ENCODE measurements around the gene PQBP1.

The PQBP1 gene

DNA sequence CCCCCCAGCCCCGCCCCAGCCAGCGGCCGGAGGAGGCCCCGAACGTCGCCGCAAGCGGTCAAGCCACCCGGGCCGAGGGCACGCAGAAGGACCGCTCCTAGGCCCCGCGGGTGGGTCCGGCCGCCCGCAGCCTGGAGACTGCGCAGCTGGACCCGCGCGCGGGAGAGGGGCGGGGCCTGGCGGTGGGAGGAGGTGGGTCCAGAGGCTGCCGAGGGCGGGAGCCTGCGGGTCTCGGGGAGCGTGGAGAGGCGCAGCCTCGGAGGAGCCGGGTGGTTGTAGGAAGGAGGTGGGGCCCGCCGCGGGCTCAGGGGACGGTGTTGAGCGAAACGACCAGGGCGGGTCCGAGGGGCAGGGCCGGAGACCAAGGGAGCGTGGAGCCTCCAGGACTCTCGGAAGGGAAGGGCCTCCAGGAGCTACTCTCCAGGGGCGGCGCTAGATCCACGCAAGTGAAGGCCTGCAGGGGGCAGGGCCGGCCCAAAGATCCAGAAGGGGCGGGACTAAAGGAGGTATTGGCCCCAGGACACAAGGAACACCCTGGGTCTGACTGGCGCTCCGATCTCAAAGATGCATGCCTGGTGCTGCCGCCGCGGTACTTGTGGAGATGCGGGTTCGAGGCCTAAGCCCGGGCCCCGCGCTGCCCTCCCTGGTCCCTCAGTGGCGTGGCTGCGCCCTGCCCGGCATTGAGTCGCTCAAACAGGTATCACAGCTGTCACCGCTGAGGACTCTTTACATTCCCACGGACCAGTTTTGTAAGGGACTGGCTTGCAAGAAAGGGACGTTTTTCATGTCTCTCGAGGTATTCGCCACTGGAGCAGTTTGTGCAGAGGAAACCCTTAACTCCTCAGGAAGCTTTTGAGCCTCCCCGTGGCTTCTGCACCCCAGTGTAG lies 6.1 kb upstream of the PQBP1 start (continued):
- TF ChIP-seq, protein P1, sequence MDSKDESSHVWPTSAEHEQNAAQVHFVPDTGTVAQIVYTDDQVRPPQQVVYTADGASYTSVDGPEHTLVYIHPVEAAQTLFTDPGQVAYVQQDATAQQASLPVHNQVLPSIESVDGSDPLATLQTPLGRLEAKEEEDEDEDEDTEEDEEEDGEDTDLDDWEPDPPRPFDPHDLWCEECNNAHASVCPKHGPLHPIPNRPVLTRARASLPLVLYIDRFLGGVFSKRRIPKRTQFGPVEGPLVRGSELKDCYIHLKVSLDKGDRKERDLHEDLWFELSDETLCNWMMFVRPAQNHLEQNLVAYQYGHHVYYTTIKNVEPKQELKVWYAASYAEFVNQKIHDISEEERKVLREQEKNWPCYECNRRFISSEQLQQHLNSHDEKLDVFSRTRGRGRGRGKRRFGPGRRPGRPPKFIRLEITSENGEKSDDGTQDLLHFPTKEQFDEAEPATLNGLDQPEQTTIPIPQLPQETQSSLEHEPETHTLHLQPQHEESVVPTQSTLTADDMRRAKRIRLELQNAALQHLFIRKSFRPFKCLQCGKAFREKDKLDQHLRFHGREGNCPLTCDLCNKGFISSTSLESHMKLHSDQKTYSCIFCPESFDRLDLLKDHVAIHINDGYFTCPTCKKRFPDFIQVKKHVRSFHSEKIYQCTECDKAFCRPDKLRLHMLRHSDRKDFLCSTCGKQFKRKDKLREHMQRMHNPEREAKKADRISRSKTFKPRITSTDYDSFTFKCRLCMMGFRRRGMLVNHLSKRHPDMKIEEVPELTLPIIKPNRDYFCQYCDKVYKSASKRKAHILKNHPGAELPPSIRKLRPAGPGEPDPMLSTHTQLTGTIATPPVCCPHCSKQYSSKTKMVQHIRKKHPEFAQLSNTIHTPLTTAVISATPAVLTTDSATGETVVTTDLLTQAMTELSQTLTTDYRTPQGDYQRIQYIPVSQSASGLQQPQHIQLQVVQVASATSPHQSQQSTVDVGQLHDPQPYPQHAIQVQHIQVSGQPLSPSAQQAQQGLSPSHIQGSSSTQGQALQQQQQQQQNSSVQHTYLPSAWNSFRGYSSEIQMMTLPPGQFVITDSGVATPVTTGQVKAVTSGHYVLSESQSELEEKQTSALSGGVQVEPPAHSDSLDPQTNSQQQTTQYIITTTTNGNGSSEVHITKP (tag by site-specific recombination; IDR thresholded peaks at IDR 0.05): peak; percentile 69
- TF ChIP-seq ZNF23 (tag by site-specific recombination; IDR thresholded peaks at IDR 0.05; ENCODE audit: borderline replicate concordance) (no peak), SP2 (tag by site-specific recombination; IDR thresholded peaks at IDR 0.05) (peak; percentile 88), ZNF600 (tag by site-specific recombination; IDR thresholded peaks at IDR 0.05) (0 out of 2 replicates have a peak, but pooled peaks have one; percentile 12), KLF8 (tag by site-specific recombination; IDR thresholded peaks at IDR 0.05) (peak; percentile 60; the same call in 1 of the 2 replicates), KLF9 (tag by site-specific recombination; IDR thresholded peaks at IDR 0.05; ENCODE audit: low read depth) (peak; percentile 65), ZNF654 (tag by site-specific recombination; IDR thresholded peaks at IDR 0.05; ENCODE audit: low read depth) (peak; percentile 19; the same call in 1 of the 2 replicates), ZFP69B (tag by site-specific recombination; IDR thresholded peaks at IDR 0.05) (peak; percentile 98), ZNF777 (tag by site-specific recombination; IDR thresholded peaks at IDR 0.05; ENCODE audit: borderline replicate concordance) (no peak), SP7 (tag by site-specific recombination; IDR thresholded peaks at IDR 0.05) (peak; percentile 40; the same call in 1 of the 2 replicates), ZNF248 (tag by site-specific recombination; IDR thresholded peaks at IDR 0.05) (no peak), GLIS1 (tag by site-specific recombination; IDR thresholded peaks at IDR 0.05) (peak; percentile 86), ZNF311 (tag by site-specific recombination; IDR thresholded peaks at IDR 0.05; ENCODE audit: borderline replicate concordance) (no peak), ZNF629 (tag by site-specific recombination; IDR thresholded peaks at IDR 0.05) (peak; percentile 40; the same call in 1 of the 2 replicates), SP3 (tag by site-specific recombination; IDR thresholded peaks at IDR 0.05) (peak; percentile 80), ZNF488 (tag by site-specific recombination; IDR thresholded peaks at IDR 0.05) (no peak)
- TF ChIP-seq, protein P2, sequence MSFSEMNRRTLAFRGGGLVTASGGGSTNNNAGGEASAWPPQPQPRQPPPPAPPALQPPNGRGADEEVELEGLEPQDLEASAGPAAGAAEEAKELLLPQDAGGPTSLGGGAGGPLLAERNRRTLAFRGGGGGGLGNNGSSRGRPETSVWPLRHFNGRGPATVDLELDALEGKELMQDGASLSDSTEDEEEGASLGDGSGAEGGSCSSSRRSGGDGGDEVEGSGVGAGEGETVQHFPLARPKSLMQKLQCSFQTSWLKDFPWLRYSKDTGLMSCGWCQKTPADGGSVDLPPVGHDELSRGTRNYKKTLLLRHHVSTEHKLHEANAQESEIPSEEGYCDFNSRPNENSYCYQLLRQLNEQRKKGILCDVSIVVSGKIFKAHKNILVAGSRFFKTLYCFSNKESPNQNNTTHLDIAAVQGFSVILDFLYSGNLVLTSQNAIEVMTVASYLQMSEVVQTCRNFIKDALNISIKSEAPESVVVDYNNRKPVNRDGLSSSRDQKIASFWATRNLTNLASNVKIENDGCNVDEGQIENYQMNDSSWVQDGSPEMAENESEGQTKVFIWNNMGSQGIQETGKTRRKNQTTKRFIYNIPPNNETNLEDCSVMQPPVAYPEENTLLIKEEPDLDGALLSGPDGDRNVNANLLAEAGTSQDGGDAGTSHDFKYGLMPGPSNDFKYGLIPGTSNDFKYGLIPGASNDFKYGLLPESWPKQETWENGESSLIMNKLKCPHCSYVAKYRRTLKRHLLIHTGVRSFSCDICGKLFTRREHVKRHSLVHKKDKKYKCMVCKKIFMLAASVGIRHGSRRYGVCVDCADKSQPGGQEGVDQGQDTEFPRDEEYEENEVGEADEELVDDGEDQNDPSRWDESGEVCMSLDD (tag by site-specific recombination; IDR thresholded peaks at IDR 0.05): 0 out of 2 replicates have a peak, but pooled peaks have one; percentile 21
- TF ChIP-seq, protein P3, sequence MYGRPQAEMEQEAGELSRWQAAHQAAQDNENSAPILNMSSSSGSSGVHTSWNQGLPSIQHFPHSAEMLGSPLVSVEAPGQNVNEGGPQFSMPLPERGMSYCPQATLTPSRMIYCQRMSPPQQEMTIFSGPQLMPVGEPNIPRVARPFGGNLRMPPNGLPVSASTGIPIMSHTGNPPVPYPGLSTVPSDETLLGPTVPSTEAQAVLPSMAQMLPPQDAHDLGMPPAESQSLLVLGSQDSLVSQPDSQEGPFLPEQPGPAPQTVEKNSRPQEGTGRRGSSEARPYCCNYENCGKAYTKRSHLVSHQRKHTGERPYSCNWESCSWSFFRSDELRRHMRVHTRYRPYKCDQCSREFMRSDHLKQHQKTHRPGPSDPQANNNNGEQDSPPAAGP (tag by site-specific recombination; IDR thresholded peaks at IDR 0.05): 0 out of 2 replicates have a peak, but pooled peaks have one; percentile 18
- TF ChIP-seq, protein P4, sequence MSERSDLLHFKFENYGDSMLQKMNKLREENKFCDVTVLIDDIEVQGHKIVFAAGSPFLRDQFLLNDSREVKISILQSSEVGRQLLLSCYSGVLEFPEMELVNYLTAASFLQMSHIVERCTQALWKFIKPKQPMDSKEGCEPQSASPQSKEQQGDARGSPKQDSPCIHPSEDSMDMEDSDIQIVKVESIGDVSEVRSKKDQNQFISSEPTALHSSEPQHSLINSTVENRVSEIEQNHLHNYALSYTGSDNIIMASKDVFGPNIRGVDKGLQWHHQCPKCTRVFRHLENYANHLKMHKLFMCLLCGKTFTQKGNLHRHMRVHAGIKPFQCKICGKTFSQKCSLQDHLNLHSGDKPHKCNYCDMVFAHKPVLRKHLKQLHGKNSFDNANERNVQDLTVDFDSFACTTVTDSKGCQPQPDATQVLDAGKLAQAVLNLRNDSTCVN (tag by site-specific recombination; optimal IDR thresholded peaks at IDR 0.05): peak; percentile 65
- TF ChIP-seq, protein P5, sequence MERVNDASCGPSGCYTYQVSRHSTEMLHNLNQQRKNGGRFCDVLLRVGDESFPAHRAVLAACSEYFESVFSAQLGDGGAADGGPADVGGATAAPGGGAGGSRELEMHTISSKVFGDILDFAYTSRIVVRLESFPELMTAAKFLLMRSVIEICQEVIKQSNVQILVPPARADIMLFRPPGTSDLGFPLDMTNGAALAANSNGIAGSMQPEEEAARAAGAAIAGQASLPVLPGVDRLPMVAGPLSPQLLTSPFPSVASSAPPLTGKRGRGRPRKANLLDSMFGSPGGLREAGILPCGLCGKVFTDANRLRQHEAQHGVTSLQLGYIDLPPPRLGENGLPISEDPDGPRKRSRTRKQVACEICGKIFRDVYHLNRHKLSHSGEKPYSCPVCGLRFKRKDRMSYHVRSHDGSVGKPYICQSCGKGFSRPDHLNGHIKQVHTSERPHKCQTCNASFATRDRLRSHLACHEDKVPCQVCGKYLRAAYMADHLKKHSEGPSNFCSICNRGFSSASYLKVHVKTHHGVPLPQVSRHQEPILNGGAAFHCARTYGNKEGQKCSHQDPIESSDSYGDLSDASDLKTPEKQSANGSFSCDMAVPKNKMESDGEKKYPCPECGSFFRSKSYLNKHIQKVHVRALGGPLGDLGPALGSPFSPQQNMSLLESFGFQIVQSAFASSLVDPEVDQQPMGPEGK (tag by site-specific recombination; IDR thresholded peaks at IDR 0.05): peak; percentile 45; the same call in 1 of the 2 replicates
- TF ChIP-seq, protein P6, sequence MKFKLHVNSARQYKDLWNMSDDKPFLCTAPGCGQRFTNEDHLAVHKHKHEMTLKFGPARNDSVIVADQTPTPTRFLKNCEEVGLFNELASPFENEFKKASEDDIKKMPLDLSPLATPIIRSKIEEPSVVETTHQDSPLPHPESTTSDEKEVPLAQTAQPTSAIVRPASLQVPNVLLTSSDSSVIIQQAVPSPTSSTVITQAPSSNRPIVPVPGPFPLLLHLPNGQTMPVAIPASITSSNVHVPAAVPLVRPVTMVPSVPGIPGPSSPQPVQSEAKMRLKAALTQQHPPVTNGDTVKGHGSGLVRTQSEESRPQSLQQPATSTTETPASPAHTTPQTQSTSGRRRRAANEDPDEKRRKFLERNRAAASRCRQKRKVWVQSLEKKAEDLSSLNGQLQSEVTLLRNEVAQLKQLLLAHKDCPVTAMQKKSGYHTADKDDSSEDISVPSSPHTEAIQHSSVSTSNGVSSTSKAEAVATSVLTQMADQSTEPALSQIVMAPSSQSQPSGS (tag by site-specific recombination; IDR thresholded peaks at IDR 0.05; ENCODE audit: low read depth): no peak
